HG03469 (cell line): Measurements from ENCODE around the gene GCK.

Experiments used
- ATAC-seq: cut with Tn5 transposase; IDR thresholded peaks from one replicate; pipeline ENCODE4 v1.9.1; 2021; ENCODE audit warnings: mild to moderate bottlenecking, moderate library complexity, moderate number of reproducible peaks; ENCODE audit not compliant: unreplicated experiment

Gene GCK

DNA sequence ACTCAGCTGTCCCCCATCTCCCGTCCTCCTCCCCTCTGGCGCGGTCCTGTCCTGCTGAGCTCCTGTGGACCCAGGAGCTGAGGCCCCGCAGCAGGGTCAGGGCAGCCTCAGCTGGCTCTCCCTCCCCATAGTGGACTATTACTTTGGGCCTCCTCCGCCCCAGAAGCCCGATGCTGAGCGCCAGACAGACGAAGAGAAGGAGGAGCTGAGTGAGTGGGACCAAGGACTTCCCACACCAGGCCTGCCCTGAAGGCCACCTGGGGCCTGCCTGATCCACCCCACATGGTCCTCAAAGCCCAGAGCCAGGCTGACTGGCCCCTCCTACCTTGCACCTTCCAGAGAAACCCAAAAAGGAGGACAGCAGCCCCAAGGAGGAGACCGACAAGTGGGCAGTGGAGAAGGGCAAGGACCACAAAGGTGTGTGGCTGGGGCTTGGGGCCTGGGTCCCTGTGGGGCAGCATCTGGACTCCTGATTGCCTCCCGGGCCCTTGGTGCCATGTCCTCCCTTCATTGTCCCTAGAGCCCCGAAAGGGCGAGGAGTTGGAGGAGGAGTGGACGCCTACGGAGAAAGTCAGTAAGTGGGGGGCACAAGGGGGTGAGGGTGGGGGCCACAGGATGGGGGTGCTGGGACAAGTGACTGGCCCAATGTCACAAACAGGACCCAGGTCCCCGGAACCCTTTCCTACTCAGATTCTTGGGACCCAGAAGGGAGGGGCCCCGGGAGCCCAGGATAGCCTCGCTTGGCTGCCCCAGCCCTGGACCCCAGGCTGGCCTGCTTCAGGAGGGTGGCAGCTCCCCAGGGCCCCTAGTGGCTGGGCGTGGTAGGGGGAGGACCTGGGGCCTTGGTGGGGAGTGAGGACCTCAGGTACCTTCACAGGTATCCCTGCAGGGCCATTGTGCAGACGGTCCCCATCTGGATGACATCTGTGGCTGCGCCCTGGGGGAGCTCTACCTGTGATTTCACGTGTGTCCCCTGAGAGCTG lies 80.2 kb downstream of the GCK start:
- no peak for ATAC-seq

DNA sequence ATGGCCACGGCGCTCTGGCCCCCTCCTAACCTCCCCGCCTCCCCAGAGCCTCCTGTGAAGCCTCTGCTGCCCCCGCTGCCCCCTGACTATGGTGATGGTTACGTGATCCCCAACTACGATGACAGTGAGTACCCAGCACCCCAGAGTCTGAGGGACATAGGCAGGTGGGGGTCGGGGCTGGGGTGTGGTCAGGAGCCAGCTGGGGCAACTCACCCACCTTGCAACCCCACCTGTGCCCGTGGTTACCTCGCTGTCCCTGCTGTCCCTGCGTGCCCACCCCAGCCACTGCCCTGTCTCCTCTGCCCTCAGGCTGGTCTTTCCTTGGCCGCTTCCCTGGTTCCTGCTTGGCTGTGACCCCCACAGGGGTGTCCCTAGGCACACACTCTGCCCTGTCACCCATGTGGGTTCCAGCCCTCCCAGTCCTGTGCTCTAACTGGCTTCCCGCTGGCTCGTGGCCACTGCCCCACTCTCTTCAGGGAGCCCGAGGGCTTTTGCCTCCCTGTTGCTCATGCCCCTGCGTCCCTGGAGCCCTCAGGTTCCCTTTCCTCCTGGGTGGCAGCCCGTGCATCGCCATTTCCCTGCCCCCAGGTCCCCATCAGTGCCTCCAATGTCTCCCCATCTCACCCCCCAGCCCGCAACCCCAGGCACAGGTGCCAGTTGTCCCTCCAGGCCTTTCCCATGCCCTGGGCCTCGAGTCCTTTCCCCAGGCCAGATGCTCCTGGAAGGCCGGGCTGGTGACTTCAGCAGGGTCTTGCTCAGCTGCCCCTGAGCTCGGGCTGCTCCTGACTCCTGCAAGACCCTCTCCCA lies 81.1 kb downstream of the GCK start:
- no peak for ATAC-seq

DNA sequence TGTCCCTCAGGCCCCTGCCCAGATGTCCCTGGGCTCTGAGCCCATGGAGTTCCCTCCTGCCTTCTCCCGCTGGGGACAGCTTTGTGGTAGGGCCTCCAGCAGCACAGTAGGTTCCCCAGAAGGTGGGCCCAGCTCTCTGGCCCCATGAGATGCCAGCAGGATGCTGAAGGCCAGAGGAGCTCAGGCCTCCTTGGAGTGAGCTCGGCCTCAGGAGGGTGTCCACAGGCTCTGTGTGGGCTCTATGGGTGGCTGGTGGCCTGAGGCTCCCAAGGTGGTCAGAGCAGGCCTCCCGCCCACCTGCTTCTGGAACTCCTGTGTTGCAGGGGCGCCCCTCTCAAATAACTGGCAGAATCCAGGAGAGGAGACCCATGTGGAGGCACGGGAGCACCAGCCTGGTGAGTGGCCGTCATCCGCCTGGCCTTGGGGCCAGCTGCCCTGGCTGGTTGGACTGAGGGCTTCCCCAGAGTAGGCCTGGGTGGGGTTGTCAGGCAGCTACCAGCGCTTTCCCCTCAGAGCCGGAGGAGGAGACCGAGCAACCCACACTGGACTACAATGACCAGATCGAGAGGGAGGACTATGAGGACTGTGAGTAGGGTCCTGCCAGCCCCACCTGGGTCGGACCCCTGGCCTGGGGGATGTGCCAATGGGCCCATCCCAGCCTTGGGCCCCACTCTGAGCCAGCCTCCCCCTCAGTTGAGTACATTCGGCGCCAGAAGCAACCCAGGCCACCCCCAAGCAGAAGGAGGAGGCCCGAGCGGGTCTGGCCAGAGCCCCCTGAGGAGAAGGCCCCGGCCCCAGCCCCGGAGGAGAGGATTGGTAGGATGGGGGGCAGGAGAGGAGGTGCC lies 81.9 kb downstream of the GCK start:
- no peak for ATAC-seq

DNA sequence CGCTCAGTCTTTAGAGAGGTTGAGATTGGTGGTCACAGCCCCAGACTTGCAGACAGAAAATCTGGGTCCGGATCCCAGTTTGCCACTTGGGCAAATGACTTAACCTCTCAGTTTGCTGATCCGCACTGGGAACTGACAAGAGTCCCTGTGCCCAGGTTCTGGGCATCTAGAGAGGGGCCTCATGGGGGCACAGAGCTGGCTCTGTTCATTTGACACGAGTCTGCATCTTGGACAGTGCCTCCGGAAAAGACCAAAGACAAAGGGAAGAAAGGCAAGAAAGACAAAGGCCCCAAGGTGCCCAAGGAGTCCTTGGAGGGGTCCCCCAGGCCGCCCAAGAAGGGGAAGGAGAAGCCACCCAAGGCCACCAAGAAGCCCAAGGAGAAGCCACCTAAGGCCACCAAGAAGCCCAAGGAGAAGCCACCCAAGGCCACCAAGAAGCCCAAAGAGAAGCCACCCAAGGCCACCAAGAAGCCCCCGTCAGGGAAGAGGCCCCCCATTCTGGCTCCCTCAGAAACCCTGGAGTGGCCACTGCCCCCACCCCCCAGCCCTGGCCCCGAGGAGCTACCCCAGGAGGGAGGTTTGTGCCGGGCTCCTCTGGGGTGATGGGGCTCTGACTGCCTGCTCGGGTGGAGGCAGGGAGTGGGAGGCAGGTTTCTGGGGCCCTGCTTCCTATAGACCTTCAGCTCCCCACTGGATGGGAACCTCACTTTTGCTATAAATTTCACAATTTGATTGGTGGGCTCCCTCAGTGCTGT lies 82.8 kb downstream of the GCK start:
- no peak for ATAC-seq

DNA sequence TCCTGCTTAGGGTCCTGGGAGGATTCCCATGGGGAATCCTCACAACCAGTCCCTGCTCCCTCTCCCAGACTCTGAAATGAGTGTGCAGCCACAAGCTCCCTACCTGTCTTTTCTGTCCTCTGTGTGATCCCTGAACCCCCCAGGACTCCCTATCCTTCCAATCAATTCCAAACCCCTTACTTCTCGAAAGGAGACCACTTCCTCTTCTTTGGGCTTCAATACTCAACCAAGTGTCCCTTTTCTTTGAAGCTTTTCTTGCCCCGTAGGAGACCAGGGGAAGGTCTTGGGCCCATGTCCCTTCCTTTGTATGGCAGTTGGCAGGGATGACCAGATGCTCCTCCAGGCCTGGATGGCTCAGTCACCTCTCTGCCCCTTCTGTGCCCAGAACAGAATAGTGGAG lies 83.4 kb downstream of the GCK start:
- ATAC-seq = no peak

DNA sequence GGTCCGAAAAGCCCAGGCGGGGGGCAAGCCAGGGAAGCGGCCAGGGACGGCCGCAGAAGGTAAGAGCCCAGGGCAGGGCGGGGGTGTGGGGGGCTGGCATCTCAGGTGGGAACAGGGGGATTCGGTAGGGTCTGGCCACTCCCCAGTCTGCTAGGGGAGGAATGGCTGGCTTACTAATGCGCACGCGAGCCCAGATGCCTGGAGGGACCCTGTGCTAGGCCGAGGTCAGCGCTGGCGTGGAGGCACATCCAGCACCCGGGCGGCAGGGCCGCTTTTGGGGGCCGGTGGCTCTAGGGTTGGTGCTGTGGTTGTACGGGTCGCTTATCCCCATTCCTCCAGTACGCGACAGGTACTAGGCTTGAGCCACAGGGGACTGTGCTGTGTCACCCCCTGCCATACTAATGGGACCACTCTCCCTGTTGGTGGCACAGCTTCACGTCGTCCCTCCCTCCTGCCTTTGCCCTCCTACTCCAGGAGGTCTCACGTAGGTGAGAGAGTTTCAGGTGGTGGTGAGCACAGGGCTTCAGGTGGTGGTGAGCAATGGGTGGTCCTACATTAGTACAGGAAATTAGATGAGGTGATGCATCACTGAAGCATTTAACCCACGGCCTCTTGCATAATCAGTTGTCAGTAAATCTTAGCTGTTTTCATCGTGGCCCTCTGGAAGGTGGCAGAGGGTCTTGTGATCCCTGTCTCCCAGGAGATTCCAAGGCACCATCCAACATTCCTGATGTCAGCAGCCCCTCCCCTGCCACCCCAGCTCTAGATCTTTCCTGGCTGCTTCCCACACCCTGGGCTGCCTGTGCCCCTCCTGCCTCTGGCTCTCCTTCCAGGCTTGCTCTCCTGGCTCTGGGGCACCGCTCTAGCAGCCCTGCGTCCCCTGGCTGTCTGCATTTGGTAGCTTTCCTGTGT lies 84.1 kb downstream of the GCK start:
- no peak for ATAC-seq

DNA sequence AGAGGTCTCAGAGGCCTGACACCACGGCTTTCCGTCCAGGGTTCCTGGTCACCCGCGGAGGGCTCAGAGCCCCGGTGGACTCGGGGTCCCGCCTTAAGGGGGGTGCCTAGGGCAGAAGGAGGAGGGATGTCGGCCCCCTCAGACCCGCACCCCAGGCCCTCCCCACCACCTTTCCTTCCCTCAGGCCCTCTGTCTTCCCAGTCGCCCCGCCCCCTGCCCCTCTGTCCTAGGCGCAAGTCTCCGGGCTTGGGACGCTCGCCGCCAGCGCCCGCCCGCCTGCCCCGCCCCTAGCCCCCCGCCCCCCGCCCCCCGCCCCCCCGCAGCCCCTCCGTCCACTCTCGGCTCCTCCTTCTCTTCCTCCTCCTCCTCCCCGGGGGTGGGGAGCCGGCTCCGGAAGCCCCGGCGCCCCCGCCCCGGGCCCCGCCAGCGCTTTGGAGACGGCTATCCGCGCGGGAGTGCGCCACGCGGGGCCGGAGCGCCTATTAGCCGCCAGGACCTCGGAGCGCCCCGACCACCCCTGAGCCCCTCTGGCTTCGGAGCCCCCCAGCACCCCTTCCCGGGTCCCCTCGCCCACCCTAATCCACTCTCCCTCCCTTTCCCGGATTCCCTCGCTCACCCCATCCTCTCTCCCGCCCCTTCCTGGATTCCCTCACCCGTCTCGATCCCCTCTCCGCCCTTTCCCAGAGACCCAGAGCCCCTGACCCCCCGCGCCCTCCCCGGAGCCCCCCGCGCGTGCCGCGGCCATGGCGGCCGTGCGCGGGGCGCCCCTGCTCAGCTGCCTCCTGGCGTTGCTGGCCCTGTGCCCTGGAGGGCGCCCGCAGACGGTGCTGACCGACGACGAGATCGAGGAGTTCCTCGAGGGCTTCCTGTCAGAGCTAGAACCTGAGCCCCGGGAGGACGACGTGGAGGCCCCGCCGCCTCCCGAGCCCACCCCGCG lies 85.0 kb downstream of the GCK start, which contains the start of gene AEBP1:
Gene AEBP1 (plus strand): TSS at position 423 of the 937 bp plus-strand sequence. CDS start 321 bp downstream, at position 744.
- no peak for ATAC-seq

DNA sequence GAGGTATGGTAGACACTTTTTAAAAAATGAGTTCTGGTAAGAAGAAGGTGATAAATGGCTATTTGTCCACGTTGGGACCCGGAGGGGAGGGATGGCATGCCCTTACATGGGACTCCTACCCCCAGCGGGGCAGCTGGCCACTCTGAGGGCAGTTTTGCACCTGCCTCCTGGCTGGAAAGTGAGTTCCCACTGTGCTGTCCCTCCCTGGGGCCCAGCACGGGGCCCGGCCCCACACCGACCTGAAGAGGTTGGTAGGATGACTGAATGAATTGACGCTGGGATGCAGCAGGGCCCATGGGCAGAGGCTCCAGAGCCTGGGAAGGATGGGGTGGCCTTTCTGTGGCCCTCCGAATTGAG lies 85.7 kb downstream of the GCK start:
- ATAC-seq = no peak

DNA sequence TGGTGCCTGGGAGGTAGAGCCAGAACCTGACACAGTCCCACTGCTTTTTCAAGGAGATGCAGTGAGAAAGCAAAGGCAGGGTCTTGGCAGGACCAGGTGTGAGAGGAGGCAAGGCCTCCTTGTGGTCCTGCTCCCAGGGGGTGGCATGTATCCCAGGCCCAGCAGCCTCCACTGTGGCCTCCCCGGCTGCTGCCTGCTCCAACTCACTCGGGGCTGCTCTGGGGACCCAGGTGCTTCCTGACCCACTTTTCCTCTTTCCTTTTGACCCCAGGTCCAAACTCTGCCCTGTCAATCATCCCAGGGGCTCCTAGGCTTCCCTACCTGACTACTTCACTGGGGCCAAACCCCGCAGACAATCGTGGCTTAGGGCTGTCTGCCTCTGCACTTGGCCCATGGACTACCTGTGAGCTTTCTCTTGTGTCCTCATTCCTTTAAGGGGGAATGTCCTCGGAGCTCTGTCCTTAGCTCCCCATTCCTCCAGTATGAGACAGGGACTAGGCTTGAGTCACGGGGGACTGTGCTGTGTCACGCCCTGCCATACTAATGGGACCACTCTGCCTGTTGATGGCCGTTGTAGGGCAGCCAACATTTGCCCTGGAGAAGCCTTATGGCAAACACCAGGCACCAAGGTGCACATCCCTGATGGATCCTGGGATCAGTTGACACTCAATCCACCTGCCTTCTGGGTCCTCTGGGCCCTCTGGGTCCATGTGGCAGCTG lies 86.2 kb downstream of the GCK start:
- ATAC-seq = no peak

DNA sequence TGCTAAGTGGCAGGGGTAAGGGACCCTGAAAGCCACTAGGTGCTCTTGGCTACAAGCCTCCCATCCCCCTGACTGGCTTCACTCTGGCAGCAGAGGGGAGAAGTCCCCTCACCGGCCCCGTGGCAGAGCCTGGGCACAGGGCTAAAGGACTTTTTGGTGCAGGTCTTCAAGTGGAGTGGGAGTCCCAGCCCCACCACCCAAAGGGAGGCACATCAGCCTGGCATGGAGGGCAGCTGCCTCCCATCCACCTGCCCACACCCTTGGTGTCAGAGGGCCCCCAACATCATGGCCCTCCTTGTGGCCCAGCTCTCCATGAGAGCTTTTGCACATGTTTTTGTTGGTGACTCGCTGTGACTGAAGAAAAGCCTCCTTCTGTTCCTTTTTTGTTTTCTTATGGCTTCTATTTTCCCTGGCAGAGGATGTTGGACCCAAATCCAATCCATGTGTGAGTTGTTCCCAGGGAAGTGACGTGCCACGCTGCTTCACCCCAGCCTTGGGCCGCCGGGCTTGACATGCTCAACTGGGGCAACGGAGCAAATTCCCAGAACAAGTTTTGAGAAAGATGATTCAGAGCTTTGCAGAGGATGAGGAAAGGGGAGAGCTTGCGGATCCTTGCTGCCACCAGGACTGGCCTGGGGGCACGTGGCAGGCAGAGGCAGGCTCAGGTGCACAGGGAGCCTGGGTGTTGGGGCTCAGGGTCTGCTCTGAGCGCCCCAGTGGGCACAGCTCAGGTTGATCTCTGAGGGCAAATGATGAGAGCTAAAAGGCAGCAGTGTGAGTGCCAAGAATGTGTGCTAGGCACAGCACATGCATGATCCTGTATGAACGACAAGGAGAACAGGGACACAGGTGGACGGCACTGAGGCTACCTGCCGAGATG lies 87.0 kb downstream of the GCK start:
- no peak for ATAC-seq

DNA sequence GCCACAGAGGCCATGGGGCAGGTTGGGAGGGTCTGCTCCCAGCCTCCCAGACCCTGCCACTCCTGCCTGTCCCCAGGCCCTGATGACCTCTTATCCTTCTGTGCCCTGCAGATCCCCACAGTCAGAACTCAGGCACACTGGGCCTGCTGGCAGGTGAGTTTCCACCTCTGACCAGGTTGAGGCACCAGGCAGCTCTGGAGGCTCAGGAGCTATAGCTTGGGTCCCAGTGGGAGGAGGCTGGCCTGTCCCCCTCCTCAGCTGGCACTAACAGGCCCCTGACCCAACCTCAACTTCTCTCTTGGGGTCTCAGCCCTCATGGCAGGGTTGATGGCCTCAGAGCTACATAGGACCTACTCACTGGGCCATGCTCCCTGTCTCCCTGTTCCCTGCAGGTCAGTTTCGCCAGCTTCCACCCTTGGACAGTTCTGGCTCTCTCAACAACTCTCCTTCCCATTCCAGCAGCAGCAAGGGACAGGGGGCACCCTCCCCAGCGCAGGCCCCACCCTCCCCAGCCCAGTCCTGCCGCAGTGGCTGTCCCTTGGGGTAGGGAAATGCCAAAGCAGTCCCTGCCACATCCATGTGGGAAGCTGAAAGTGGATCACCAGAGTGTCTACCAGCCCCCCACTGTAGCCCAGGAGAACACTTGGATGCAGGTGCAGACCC lies 87.8 kb downstream of the GCK start:
- no peak for ATAC-seq

DNA sequence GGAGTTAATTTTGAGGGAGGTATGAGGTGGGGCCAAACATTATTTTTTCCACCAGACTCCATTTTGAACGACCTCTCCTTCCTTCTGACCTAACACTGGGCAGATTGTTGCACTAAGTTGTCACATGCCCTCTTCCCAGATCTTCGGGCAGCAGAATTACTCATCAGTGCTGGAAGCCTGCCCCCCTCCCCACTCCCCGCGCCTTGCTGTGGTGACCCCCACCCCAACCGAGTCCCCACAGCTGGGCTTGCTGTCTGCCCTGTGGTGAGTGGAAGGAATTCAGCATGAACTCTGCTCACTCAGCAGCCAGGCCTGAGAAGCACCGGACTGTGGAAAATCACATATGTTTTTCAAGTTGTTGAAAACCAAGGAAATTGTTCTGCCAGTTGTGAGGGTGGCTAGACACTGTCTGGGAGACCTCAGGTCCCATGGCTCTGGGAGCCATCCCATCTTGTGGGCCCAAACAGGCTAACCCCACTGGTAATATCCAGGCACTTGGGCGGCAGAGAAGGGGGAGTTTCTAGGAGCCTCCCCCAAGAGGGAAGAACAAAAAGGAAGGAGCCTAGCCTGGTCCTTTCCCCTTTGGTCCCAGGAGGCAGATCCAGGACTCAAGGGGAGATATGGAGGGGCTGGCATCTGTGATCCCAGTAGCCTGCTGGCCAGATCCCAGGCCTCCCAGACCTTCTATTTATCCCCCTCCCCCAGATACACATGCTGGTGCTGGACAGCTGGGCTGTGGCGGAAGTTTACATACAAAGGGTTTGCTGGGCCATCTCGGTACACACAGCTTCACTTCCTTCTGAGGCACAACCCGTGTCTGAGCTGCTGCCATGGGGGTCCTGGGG lies 88.6 kb downstream of the GCK start:
- no peak for ATAC-seq

DNA sequence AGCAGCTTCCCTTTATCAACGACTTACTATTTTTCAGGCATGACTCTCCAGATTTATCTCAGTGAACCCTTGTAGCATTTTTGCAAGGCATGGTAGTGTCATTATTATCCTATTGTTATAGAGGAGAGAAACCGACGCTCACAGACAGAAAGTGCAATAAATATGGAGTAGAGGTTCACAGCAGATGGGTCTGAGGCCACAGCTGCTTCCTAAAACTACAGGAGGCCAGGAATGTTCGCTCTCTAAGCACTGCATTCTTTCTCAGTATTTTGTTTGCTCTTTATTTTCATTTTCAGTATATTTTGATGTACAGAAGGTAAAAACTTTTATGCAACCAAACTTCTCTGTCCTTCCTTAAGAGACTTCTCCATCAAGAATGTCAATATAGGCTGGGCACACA lies 89.6 kb downstream of the GCK start:
- ATAC-seq = no peak

DNA sequence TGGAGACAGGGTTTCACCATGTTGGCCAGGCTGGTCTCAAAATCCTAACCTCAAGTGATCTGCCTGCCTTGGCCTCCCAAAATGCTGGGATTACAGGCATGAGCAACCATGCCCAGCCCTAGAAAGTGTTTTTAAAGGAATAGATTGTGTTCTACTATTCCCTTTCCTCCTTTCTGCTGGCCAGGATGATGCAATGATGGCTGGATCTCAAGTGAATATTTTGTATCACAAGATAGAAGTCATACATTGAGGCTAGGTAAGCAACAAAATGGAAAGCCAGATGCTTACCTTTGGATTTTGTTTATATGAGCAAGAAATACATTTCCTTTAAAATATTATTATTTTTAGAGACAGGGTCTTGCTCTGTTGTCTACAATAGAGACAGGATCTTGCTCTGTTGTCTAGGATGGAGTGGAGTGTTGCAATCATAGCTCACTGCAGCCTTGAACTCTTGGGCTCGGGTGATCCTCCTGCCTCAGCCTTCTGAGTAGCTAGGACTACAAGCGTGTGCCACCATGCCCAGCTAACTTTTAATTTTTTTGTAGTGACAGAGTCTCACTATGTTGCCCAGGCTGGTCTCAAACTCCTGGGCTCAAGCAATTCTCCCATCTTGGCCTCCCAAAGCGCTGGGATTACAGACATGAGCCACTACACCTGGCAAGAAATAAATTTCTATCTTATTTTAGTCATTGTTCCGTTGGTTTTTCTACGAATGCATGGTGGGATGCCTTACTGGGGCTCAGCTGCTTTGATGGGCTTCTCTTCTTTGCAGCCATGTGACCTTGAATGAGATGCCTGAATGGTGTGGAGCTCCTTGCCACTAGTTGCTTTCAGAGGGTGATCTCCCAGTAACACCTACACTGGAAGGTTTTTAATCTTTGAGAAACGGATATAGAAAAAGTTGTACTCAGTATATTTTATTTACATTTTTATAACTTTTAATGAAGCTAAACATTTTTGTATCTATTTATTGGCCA lies 90.9 kb downstream of the GCK start:
- no peak for ATAC-seq
